ENCODE data around the gene TP63.

DNA sequence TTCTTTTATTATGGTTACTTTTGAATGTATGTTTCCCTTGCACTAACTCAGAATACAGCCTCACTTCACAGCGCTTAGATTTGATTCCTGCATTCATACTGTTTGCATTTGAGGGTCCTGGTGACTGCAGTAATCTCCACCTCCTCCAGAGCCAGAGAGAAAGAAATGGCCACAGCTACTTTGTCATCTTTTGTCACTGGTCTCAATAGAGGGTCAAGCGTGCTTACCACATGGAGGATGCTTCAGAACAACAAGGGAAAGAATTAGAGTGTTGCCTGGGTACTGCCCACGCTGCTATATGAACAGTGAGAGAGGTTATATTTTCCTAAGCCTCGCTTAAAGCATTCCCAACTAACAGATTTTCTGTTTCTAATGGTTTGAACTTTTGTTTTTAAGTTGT, 190.1 kb downstream of the TP63 start:
- TF ChIP-seq POLR2A (IDR thresholded peaks at IDR 0.05; ENCODE audit: low read depth, low read length) (no peak), POLR2AphosphoS5 (IDR thresholded peaks at IDR 0.05; ENCODE audit: insufficient read depth, low read depth, low read length) (no peak), GATA2 (IDR thresholded peaks at IDR 0.05; ENCODE audit: insufficient read depth, insufficient read length, low read depth, low read length) (no peak), MYC (IDR thresholded peaks at IDR 0.05; ENCODE audit: low read depth, low read length) (no peak), EZH2 (IDR thresholded peaks at IDR 0.05; ENCODE audit: borderline replicate concordance, low read depth, low read length, severe bottlenecking) (no peak)
- TF ChIP-seq, protein P1, sequence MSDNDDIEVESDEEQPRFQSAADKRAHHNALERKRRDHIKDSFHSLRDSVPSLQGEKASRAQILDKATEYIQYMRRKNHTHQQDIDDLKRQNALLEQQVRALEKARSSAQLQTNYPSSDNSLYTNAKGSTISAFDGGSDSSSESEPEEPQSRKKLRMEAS (IDR thresholded peaks at IDR 0.05; ENCODE audit: insufficient read depth, insufficient read length): no peak
- TF ChIP-seq, protein P2, sequence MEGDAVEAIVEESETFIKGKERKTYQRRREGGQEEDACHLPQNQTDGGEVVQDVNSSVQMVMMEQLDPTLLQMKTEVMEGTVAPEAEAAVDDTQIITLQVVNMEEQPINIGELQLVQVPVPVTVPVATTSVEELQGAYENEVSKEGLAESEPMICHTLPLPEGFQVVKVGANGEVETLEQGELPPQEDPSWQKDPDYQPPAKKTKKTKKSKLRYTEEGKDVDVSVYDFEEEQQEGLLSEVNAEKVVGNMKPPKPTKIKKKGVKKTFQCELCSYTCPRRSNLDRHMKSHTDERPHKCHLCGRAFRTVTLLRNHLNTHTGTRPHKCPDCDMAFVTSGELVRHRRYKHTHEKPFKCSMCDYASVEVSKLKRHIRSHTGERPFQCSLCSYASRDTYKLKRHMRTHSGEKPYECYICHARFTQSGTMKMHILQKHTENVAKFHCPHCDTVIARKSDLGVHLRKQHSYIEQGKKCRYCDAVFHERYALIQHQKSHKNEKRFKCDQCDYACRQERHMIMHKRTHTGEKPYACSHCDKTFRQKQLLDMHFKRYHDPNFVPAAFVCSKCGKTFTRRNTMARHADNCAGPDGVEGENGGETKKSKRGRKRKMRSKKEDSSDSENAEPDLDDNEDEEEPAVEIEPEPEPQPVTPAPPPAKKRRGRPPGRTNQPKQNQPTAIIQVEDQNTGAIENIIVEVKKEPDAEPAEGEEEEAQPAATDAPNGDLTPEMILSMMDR (IDR thresholded peaks at IDR 0.05; ENCODE audit: extremely low read depth in 1 of 2, insufficient read depth in 1 of 2, low read depth in 1 of 2, low read length in 2 of 2): no peak

Measured in endothelial cell of umbilical vein (primary cell).